ENCODE data around the gene RLN3. TPM values are rescaled to one million over a fixed set of nuclear protein-coding genes. Genes with fewer than 3 reads are reported as not detected.

RLN3 gene
- total and polyA plus RNA-seq, 2 experiments from 2014 or later = not detected

GRCh38 chr19:13997631-13997962 lies 30.4 kb upstream of the RLN3 start:
- ATAC-seq (no peak), DNase-seq (ENCODE audit: low spot score) (no peak)
- Mint-ChIP-seq H3K27me3 (ENCODE audit: insufficient read depth, low read depth, poor library complexity) (no peaks in the 10 kb centered on the region), H3K27ac (no peak overlapping the region), H3K36me3 (ENCODE audit: low read depth) (peaks cover 34% of the 10 kb centered on the region; the same call in 2 of the 3 replicates), H3K9me3 (peaks cover 20% of the 10 kb centered on the region; the same call in 2 of the 3 replicates), H3K4me3 (no peak overlapping the region), H3K4me1 (0 out of 3 replicates have a peak, but pooled peaks cover 3% of the 10 kb centered on the region)
- TF ChIP-seq ETS1 (IDR thresholded peaks at IDR 0.05) (no peak), EZH2 (IDR thresholded peaks at IDR 0.05; ENCODE audit: low read depth, unreplicated experiment) (no peak), CTCF (conservative IDR thresholded peaks at IDR 0.05; ENCODE audit: low read depth in 2 of 2) (no peak), NANOG (IDR thresholded peaks at IDR 0.05; ENCODE audit: borderline replicate concordance) (no peak), ZNF462 (CRISPR knock-in tag; IDR thresholded peaks at IDR 0.05) (no peak), ZNF331 (CRISPR knock-in tag; IDR thresholded peaks at IDR 0.05; ENCODE audit: low read depth) (no peak), JUNB (IDR thresholded peaks at IDR 0.05; ENCODE audit: unreplicated experiment) (no peak), CREB1 (CRISPR knock-in tag; IDR thresholded peaks at IDR 0.05; ENCODE audit: low read depth) (no peak), POLR2AphosphoS5 (IDR thresholded peaks at IDR 0.05; ENCODE audit: low read depth) (no peak), REST (IDR thresholded peaks at IDR 0.05; ENCODE audit: unreplicated experiment) (no peak)
- H3K4me3 ChIP-seq = no peak overlapping the region
- H2AFZ ChIP-seq = no peak overlapping the region
- no peak overlapping the region for H3K4me2 ChIP-seq
- 0 out of 2 replicates have a peak, but pooled peaks cover 6% of the 10 kb centered on the region for H3K36me3 ChIP-seq (ENCODE audit: insufficient read depth)
- no peaks in the 10 kb centered on the region for H4K20me1 ChIP-seq (replicated peaks; ENCODE audit: insufficient read depth)
- H3K9me2 ChIP-seq (ENCODE audit: insufficient read depth) = no peaks in the 10 kb centered on the region
- H3K79me2 ChIP-seq (replicated peaks; ENCODE audit: insufficient read depth) = peaks cover 27% of the 10 kb centered on the region
- no peaks in the 10 kb centered on the region for H3K4me1 ChIP-seq (ENCODE audit: insufficient read depth)
- H3K27me3 ChIP-seq (ENCODE audit: insufficient read depth) = no peaks in the 10 kb centered on the region
- H3K27ac ChIP-seq (ENCODE audit: low read depth) = no peak overlapping the region
- 0 out of 2 replicates have a peak, but pooled peaks cover 3% of the 10 kb centered on the region for H3F3A ChIP-seq (replicated peaks; ENCODE audit: low read depth)
